Tibial artery (tissue), 4 donors: ENCODE measurements around the gene TMEM40.
"Not testable (repeated sequence)": the region's sequence is repeated elsewhere in the genome, so short reads cannot be mapped to it uniquely, and the experiment has no call there.

Experiments used
- DNase-seq, 2 donors: peaks; one replicate each; pipeline ENCODE4 v3.0.0-alpha.2; 2019
- H3K27ac ChIP-seq, 2 donors: fragments of 200-600 bp; sonication (generic) in 1 of 2; 1 replicate in 1 of 2; 2 replicates in 1 of 2; pipeline ENCODE4 v1.5.1; 2018 to 2019; ENCODE audit warnings: mild to moderate bottlenecking in 1 of 2
- H3K27me3 ChIP-seq, 2 donors: fragments of 200-600 bp; sonication (generic) in 1 of 2; one replicate each; pipeline versions ENCODE4 v1.5.1 to v1.6.0; 2016 to 2019
- H3K36me3 ChIP-seq, 3 donors: fragments of 200-600 bp; sonication (generic) in 2 of 3; one replicate each; pipeline ENCODE4 v1.5.1; 2016 to 2019; ENCODE audit warnings: mild to moderate bottlenecking in 2 of 3
- H3K4me1 ChIP-seq, 4 donors: fragments of 200-600 bp; sonication (generic) in 2 of 4; 1 replicate in 3 of 4; 2 replicates in 1 of 4; pipeline ENCODE4 v1.5.1; 2016 to 2019
- H3K4me3 ChIP-seq, 2 donors: fragments of 200-600 bp; sonication (generic) in 1 of 2; 1 replicate in 1 of 2; 2 replicates in 1 of 2; pipeline ENCODE4 v1.5.1; 2018 to 2019; ENCODE audit warnings: mild to moderate bottlenecking in 2 of 2
- H3K9me3 ChIP-seq, 3 donors: fragments of 200-600 bp; sonication (generic) in 1 of 3; one replicate each; pipeline ENCODE4 v1.5.1; 2016 to 2019
- CTCF ChIP-seq, 2 experiments: fragments of 200-600 bp in 1 of 2; fragments of 450-650 bp in 1 of 2; IDR thresholded peaks; one replicate each; pipeline ENCODE4 v1.5.1; 2017 to 2019; ENCODE audit warnings: antibody characterized with exemption in 2 of 2, mild to moderate bottlenecking in 1 of 2, moderate library complexity in 1 of 2
- intact Hi-C: fragments of 100-400 bp; cut with DNase I; formaldehyde crosslinking; loops from one replicate; pipeline ENCODE4 v1.15.0; 2023; ENCODE audit warnings: low total_unique reads

Gene TMEM40

DNA sequence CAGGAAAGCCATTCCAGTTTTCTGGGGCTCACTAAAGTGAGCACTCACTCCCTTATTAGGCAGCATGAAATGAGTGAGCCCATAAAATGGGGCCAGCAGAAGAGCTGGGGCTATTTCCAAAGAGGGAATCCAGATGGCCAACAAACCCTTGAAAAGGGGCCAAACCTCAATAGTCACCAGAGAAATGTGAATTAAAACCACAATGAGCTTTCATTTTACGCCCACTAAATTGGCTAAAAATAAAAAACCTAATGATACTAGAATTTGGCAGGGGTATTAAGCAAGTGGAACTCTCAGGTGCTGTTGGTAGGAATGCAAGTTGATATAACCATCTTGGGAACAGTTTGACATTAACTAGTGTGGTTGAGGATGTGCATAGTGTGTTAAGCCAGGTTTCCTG lies 53.1 kb downstream of the TMEM40 start:
- H3K4me3 ChIP-seq = no peak overlapping the region
- no peaks in the 10 kb centered on the region for H3K27me3 ChIP-seq
- no peak for DNase-seq
- H3K4me1 ChIP-seq = peaks cover 0 to 10% (median 0%) of the 10 kb centered on the region in 4 donors
- no peaks in the 10 kb centered on the region for H3K36me3 ChIP-seq
- no peaks in the 10 kb centered on the region for H3K9me3 ChIP-seq
- intact Hi-C loops = no loop called here
- no peak overlapping the region for H3K27ac ChIP-seq
- TF ChIP-seq CTCF (IDR thresholded peaks at IDR 0.05) = no peak

DNA sequence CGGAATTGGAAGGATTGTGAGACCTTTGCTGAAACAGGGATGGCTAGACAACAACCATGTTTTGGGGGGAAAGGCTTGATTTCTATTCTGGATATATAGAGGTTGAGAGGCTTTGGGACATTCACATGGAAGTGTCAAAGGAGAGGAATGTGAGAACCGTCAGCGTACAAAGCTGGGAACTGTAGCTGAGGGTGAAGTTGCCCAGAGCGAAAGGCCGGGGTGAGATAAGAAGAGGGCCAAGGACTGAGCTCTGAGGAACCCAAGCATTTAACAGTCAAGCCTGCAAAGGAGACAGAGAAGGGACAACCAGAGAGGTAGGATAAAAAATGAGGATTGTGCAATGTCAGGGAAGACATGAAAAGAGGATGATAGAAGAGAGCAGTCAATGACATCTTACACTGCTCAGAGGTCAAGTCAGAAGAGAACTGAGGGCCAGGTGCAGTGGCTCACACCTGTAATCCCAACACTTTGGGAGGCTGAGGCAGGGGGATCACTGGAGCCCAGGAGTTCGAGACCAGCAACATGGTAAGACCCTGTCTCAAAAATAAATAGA lies 53.6 kb downstream of the TMEM40 start:
- no peaks in the 10 kb centered on the region for H3K27me3 ChIP-seq
- intact Hi-C loops = no loop called here
- H3K36me3 ChIP-seq = no peaks in the 10 kb centered on the region
- no peak overlapping the region for H3K27ac ChIP-seq
- H3K4me3 ChIP-seq = no peak overlapping the region
- no peak for DNase-seq
- peaks cover 0 to 10% (median 0%) of the 10 kb centered on the region in 4 donors for H3K4me1 ChIP-seq
- no peaks in the 10 kb centered on the region for H3K9me3 ChIP-seq
- no peak for TF ChIP-seq CTCF (IDR thresholded peaks at IDR 0.05)

GRCh38 chr3:12702501-12702900 lies 56.6 kb downstream of the TMEM40 start:
- DNase-seq = no peak
- no peaks in the 10 kb centered on the region for H3K27me3 ChIP-seq
- no peak for TF ChIP-seq CTCF (IDR thresholded peaks at IDR 0.05)
- no peaks in the 10 kb centered on the region for H3K4me1 ChIP-seq
- no peaks in the 10 kb centered on the region for H3K9me3 ChIP-seq
- H3K4me3 ChIP-seq = no peak overlapping the region
- H3K36me3 ChIP-seq = no peaks in the 10 kb centered on the region
- no peak overlapping the region for H3K27ac ChIP-seq
- intact Hi-C loops = no loop called here

DNA sequence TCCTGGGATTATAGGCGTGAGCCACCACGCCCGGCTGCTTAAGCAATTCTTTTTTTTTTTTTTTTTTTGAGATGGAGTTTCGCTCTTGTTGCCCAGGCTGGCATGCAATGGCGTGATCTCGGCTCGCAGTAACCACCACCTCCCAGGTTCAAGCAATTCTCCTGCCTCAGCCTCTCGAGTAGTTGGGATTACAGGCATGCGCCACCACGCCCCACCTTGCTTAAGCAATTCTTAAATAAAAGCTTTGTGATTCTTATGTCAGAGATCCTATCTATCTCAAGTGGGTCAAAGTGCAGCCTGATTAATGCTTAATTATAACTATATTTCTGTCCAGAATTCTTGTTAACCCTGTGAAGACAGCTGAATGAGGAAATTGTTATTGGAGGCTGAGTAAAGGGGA lies 57.5 kb downstream of the TMEM40 start:
- H3K4me1 ChIP-seq, H3K9me3 ChIP-seq, H3K27ac ChIP-seq, H3K4me3 ChIP-seq, H3K36me3 ChIP-seq, DNase-seq, H3K27me3 ChIP-seq, intact Hi-C loops: not testable (repeated sequence)

DNA sequence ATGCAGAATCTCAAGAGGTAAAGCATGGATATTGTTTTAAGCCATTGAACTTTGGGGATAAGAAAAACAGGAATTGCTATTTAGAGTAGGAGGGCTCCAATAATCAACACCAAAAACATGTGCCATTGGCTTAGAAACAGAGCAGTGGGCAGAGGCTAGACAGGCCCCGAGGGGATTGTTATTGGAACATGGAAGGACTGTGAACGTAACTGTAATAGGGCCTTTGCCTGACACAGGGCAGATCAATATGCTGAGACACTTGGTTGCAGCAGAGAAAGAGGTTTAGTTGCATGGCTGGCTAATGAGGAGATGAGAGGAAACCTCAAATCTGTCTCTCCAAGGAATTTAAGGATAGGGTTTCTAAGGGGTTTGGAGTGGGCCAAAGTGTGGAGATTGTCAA lies 58.3 kb downstream of the TMEM40 start:
- no peak for TF ChIP-seq CTCF (IDR thresholded peaks at IDR 0.05)
- H3K27me3 ChIP-seq = no peaks in the 10 kb centered on the region
- no peak for DNase-seq
- peaks cover 0 to 2% (median 0%) of the 10 kb centered on the region in 4 donors for H3K4me1 ChIP-seq
- no peaks in the 10 kb centered on the region for H3K36me3 ChIP-seq
- H3K9me3 ChIP-seq = no peaks in the 10 kb centered on the region
- no peak overlapping the region for H3K27ac ChIP-seq
- intact Hi-C loops = no loop called here
- no peak overlapping the region for H3K4me3 ChIP-seq

GRCh38 chr3:12695916-12696315 lies 63.1 kb downstream of the TMEM40 start:
- intact Hi-C loops = no loop called here
- no peaks in the 10 kb centered on the region for H3K27me3 ChIP-seq
- peak overlapping the region in 1 of 2 donors; percentile 80 for H3K27ac ChIP-seq
- no peak for DNase-seq
- TF ChIP-seq CTCF (IDR thresholded peaks at IDR 0.05) = no peak
- no peak overlapping the region for H3K4me3 ChIP-seq
- H3K9me3 ChIP-seq = no peaks in the 10 kb centered on the region
- no peaks in the 10 kb centered on the region for H3K36me3 ChIP-seq
- peaks cover 0 to 30% (median 3%) of the 10 kb centered on the region in 4 donors for H3K4me1 ChIP-seq
